Osteoblast (primary cell): ENCODE data around the gene CFAP221. TPM values are rescaled to one million over a fixed set of nuclear protein-coding genes. Genes with fewer than 3 reads are reported as not detected.

Experiments used
- DNase-seq: peaks from one replicate; pipeline ENCODE4 v3.0.0; 2011; ENCODE audit warnings: low spot score, mixed read lengths; ENCODE audit not compliant: insufficient read length; ENCODE audit errors: missing footprints
- H2AFZ ChIP-seq: 2 replicates; pipeline ENCODE4 v1.6.0; 2011; ENCODE audit warnings: mild to moderate bottlenecking, low read length
- H3K27ac ChIP-seq: 2 replicates; pipeline ENCODE4 v1.5.1; 2011; ENCODE audit warnings: mild to moderate bottlenecking, low read depth, low read length, moderate library complexity
- H3K27me3 ChIP-seq: 2 replicates; pipeline ENCODE4 v1.6.0; 2012; ENCODE audit warnings: mild to moderate bottlenecking, control low read depth, inconsistent platforms, low read length, moderate library complexity; ENCODE audit not compliant: insufficient read depth
- H3K36me3 ChIP-seq: 2 replicates; pipeline ENCODE4 v1.5.1; 2011; ENCODE audit warnings: mild to moderate bottlenecking, low read length, control low read depth, moderate library complexity; ENCODE audit not compliant: insufficient read depth
- H3K4me1 ChIP-seq: 2 replicates; pipeline ENCODE4 v1.5.1; 2011; ENCODE audit warnings: mild to moderate bottlenecking, low read length, control low read depth, moderate library complexity; ENCODE audit not compliant: insufficient read depth
- H3K4me2 ChIP-seq: 2 replicates; pipeline ENCODE4 v1.6.0; 2011; ENCODE audit warnings: mild to moderate bottlenecking, low read length; ENCODE audit not compliant: insufficient read depth
- H3K4me3 ChIP-seq: fragments of 200-600 bp; sonication (generic); 3 replicates; pipeline ENCODE4 v1.5.1; 2012; ENCODE audit warnings: mild to moderate bottlenecking, low read length, inconsistent platforms; ENCODE audit not compliant: insufficient read depth
- H3K79me2 ChIP-seq: 2 replicates; pipeline ENCODE4 v1.6.0; 2012; ENCODE audit warnings: mild to moderate bottlenecking, low read length, control low read depth, inconsistent platforms; ENCODE audit not compliant: insufficient read depth
- H3K9me3 ChIP-seq: 2 replicates; pipeline ENCODE4 v1.5.1; 2011; ENCODE audit warnings: low read depth, low read length, control low read depth
- H4K20me1 ChIP-seq: 2 replicates; pipeline ENCODE4 v1.6.0; 2012; ENCODE audit warnings: mild to moderate bottlenecking, low read length, control low read depth; ENCODE audit not compliant: insufficient read depth
- total RNA-seq: library from RNA; depleted of rRNA; stranded (reverse); fragments of >200 nt; gene quantifications from 2 replicates; pipeline ENCODE4 v1.2.3, GENCODE V29; 2012
- TF ChIP-seq, protein P1 (sequence below): IDR thresholded peaks from 2 replicates; pipeline ENCODE4 v1.5.1; 2011; ENCODE audit warnings: mild to moderate bottlenecking, low read depth, low read length, moderate library complexity; ENCODE audit errors: extremely low read depth

Gene CFAP221
- total RNA-seq, 1 donor: 0.36 TPM

DNA sequence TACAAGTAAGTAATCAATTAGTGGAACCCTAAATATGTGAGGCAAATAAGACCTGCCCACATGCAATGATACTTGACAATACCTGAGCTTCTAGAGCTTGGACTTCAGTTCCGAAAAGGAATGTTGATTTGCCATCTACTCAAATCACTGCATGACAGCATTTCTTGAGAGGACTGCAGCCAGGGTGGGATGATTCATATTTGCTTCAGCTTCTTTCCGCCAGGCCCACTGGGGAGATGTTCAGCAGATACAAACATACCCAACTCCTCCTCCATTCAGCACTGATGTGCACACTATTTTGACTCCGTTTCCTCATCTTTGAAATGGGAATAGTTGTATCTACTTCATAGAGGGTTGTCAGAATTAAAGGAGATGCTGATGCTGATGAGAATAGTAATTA is 106.0 kb downstream of the CFAP221 start:
- no peaks in the 10 kb centered on the region for H4K20me1 ChIP-seq
- DNase-seq: no peak
- peaks cover 10% of the 10 kb centered on the region for H3K27me3 ChIP-seq
- H3K4me3 ChIP-seq: no peak overlapping the region
- H3K4me1 ChIP-seq: peaks cover 20% of the 10 kb centered on the region
- TF ChIP-seq, protein P1, sequence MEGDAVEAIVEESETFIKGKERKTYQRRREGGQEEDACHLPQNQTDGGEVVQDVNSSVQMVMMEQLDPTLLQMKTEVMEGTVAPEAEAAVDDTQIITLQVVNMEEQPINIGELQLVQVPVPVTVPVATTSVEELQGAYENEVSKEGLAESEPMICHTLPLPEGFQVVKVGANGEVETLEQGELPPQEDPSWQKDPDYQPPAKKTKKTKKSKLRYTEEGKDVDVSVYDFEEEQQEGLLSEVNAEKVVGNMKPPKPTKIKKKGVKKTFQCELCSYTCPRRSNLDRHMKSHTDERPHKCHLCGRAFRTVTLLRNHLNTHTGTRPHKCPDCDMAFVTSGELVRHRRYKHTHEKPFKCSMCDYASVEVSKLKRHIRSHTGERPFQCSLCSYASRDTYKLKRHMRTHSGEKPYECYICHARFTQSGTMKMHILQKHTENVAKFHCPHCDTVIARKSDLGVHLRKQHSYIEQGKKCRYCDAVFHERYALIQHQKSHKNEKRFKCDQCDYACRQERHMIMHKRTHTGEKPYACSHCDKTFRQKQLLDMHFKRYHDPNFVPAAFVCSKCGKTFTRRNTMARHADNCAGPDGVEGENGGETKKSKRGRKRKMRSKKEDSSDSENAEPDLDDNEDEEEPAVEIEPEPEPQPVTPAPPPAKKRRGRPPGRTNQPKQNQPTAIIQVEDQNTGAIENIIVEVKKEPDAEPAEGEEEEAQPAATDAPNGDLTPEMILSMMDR: no peak
- H3K27ac ChIP-seq: no peak overlapping the region
- H2AFZ ChIP-seq: no peak overlapping the region
- no peaks in the 10 kb centered on the region for H3K9me3 ChIP-seq
- no peak overlapping the region for H3K4me2 ChIP-seq
- H3K36me3 ChIP-seq: no peaks in the 10 kb centered on the region
- no peaks in the 10 kb centered on the region for H3K79me2 ChIP-seq

DNA sequence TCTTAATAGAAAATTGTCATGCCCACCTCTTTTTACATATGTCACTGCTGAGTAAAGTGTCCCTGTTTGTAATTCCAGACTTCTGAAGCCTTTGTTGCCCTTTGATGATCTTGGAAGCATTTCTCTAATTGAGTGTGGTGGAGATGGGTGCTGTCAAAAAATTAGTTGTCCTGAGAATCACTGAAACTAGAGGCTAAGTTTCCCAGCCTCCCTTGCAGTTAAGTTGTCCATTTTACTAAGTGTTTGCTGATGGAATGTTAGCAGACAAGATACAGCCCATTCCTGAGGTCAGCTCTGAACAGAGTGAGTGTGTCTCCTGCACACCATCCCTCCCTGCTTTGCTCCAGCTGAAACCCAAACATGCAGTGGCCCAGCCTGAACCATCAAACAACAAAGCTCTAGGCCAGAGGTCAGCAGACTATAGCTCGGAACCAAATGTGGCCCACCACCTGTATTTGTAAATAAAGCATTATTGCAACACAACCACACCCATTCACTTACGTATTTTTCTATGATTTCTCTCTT is 106.7 kb downstream of the CFAP221 start:
- H4K20me1 ChIP-seq: no peaks in the 10 kb centered on the region
- peaks cover 14% of the 10 kb centered on the region for H3K4me1 ChIP-seq

DNA sequence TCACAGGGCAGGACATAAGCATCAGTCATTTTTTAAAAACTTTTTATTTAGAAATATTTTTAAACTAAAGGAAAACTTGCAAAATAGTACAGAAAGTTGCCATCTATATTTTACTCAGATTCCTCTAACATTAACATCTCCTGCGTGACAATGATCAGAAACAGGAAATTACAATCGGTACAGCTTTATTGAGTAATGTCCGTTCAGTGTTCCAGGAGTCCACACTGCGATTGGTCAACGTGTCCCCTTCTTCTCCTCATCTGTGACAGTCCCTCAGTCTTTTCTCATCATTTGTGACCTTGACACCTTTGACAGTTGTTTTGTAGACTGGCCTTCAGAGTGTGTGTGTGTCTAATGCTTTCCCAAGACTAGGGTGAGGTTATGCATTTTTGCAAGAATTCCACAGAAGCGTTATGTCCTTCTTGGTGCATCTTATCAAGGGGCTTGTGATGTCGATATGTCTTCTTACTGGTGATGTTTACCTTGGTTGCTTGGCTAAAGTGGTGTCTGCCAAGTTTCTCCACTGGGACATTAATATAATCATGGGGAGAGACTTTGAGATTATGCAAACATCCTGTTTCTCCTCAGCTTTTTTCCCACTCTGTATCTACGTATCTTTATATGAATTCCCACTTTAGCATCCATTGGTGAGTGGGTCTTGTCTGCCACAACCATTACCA is 113.4 kb downstream of the CFAP221 start:
- H3K4me1 ChIP-seq: no peaks in the 10 kb centered on the region
- no peaks in the 10 kb centered on the region for H4K20me1 ChIP-seq
- peaks cover 7% of the 10 kb centered on the region for H3K27me3 ChIP-seq

More for the DNA sequence above, 106.7 kb downstream of the CFAP221 start:
- TF ChIP-seq, protein P1: no peak
- Histone ChIP-seq H2AFZ (no peak overlapping the region), H3K9me3 (no peaks in the 10 kb centered on the region), H3K36me3 (no peaks in the 10 kb centered on the region), H3K4me3 (no peak overlapping the region), H3K27ac (no peak overlapping the region), H3K79me2 (no peaks in the 10 kb centered on the region), H3K4me2 (no peak overlapping the region), H3K27me3 (peaks cover 10% of the 10 kb centered on the region)
- DNase-seq: no peak

More for the DNA sequence above, 113.4 kb downstream of the CFAP221 start:
- no peak overlapping the region for H3K27ac ChIP-seq
- no peak overlapping the region for H3K4me2 ChIP-seq
- H3K9me3 ChIP-seq: no peaks in the 10 kb centered on the region
- TF ChIP-seq, protein P1: no peak
- no peaks in the 10 kb centered on the region for H3K36me3 ChIP-seq
- DNase-seq: no peak
- no peak overlapping the region for H2AFZ ChIP-seq
- no peak overlapping the region for H3K4me3 ChIP-seq
- no peaks in the 10 kb centered on the region for H3K79me2 ChIP-seq
